ENCODE measurements around the gene SMCO2.

Gene SMCO2

DNA sequence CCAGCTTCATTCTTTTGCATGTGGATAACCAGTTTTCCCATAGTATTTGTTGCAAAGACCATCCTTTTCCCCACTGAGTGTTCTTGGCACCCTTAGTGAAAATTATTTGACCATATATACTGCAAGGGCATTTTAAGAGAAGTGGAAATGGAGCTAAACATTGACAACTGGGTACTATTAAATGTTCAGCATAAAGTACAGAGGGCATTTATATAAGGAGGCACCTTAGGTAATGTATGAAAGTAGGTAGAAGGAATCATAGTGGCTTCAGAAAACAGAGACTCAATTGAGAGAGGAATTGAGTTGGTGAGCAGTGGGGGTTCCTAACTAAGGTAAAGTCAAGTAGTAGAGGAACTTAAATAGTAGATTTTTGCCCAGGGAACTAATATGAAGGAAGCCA lies 34.5 kb upstream of the SMCO2 start:
- Histone ChIP-seq H3K4me3 (ENCODE audit: low read depth, low read length) (no peak overlapping the region), H3K27ac (ENCODE audit: extremely low read depth, low read depth, low read length) (no peak overlapping the region), H3K36me3 (ENCODE audit: control insufficient read depth in 2 of 2, insufficient read depth in 1 of 2, low read length in 2 of 2) (peaks cover 3 to 9% of the 10 kb centered on the region in 2 experiments; a peak in 2 of 3 replicates), H3K4me1 (ENCODE audit: control insufficient read depth, insufficient read depth, low read length) (no peaks in the 10 kb centered on the region), H3K9me3 (ENCODE audit: control insufficient read depth, insufficient read depth, low read depth, low read length) (no peaks in the 10 kb centered on the region)
- ChIA-PET POLR2A (no interaction called here), CTCF (interaction anchor here (1.4 kb wide), 1 partner anchor 13 kb away, joined by 7 read pairs; no protein-coding TSS in a partner anchor)
- TF ChIP-seq ZNF398 (tag by site-specific recombination; IDR thresholded peaks at IDR 0.05) (no peak), ZNF707 (tag by site-specific recombination; IDR thresholded peaks at IDR 0.05) (no peak), ZNF76 (tag by site-specific recombination; IDR thresholded peaks at IDR 0.05; ENCODE audit: borderline replicate concordance, low read depth) (no peak), ZNF223 (tag by site-specific recombination; IDR thresholded peaks at IDR 0.05) (no peak), ZNF211 (tag by site-specific recombination; IDR thresholded peaks at IDR 0.05; ENCODE audit: low read depth) (no peak), ZNF366 (tag by site-specific recombination; conservative IDR thresholded peaks at IDR 0.05) (no peak), ZNF433 (tag by site-specific recombination; IDR thresholded peaks at IDR 0.05; ENCODE audit: low read depth) (no peak), KLF16 (tag by site-specific recombination; IDR thresholded peaks at IDR 0.05) (no peak), ZNF560 (tag by site-specific recombination; IDR thresholded peaks at IDR 0.05; ENCODE audit: borderline replicate concordance) (no peak), ZNF140 (tag by site-specific recombination; IDR thresholded peaks at IDR 0.05) (no peak), ZIC2 (tag by site-specific recombination; IDR thresholded peaks at IDR 0.05) (no peak)

- POLR2A ChIA-PET = no interaction called here
- Histone ChIP-seq H3K36me3 (ENCODE audit: control insufficient read depth in 2 of 2, insufficient read depth in 1 of 2, low read length in 2 of 2) (peaks cover 8 to 15% of the 10 kb centered on the region in 2 experiments), H3K27ac (ENCODE audit: extremely low read depth, low read depth, low read length) (no peak overlapping the region), H3K4me3 (ENCODE audit: low read depth, low read length) (no peak overlapping the region), H3K9me3 (ENCODE audit: control insufficient read depth, insufficient read depth, low read depth, low read length) (no peaks in the 10 kb centered on the region), H3K4me1 (ENCODE audit: control insufficient read depth, insufficient read depth, low read length) (no peaks in the 10 kb centered on the region; the same call in 1 of the 2 replicates)
- CTCF ChIA-PET = interaction anchor here (0.6 to 1.1 kb wide), 4 partner anchors 93 to 703 kb away, joined by 3 to 4 read pairs (median 3); no protein-coding TSS in a partner anchor
- no peak for TF ChIP-seq ZNF302 (tag by site-specific recombination; IDR thresholded peaks at IDR 0.05; ENCODE audit: low read depth)
- TF ChIP-seq ZNF561 (tag by site-specific recombination; IDR thresholded peaks at IDR 0.05; ENCODE audit: borderline replicate concordance) = no peak
- no peak for TF ChIP-seq ZNF555 (tag by site-specific recombination; conservative IDR thresholded peaks at IDR 0.05)
- TF ChIP-seq ZNF747 (tag by site-specific recombination; IDR thresholded peaks at IDR 0.05) = no peak
- TF ChIP-seq KLF17 (tag by site-specific recombination; IDR thresholded peaks at IDR 0.05) = no peak
- TF ChIP-seq, protein P1, sequence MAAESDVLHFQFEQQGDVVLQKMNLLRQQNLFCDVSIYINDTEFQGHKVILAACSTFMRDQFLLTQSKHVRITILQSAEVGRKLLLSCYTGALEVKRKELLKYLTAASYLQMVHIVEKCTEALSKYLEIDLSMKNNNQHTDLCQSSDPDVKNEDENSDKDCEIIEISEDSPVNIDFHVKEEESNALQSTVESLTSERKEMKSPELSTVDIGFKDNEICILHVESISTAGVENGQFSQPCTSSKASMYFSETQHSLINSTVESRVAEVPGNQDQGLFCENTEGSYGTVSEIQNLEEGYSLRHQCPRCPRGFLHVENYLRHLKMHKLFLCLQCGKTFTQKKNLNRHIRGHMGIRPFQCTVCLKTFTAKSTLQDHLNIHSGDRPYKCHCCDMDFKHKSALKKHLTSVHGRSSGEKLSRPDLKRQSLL (tag by site-specific recombination; IDR thresholded peaks at IDR 0.05) = no peak
- TF ChIP-seq, protein P2, sequence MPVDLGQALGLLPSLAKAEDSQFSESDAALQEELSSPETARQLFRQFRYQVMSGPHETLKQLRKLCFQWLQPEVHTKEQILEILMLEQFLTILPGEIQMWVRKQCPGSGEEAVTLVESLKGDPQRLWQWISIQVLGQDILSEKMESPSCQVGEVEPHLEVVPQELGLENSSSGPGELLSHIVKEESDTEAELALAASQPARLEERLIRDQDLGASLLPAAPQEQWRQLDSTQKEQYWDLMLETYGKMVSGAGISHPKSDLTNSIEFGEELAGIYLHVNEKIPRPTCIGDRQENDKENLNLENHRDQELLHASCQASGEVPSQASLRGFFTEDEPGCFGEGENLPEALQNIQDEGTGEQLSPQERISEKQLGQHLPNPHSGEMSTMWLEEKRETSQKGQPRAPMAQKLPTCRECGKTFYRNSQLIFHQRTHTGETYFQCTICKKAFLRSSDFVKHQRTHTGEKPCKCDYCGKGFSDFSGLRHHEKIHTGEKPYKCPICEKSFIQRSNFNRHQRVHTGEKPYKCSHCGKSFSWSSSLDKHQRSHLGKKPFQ (tag by site-specific recombination; IDR thresholded peaks at IDR 0.05) = no peak
- TF ChIP-seq ZSCAN30 (tag by site-specific recombination; IDR thresholded peaks at IDR 0.05) = no peak
- TF ChIP-seq GLI4 (tag by site-specific recombination; IDR thresholded peaks at IDR 0.05) = no peak
- TF ChIP-seq ZBTB7A (tag by site-specific recombination; IDR thresholded peaks at IDR 0.05; ENCODE audit: low read depth) = no peak
- TF ChIP-seq SP2 (tag by site-specific recombination; IDR thresholded peaks at IDR 0.05) = no peak
- TF ChIP-seq KLF9 (tag by site-specific recombination; IDR thresholded peaks at IDR 0.05; ENCODE audit: low read depth) = no peak
- TF ChIP-seq SCRT1 (tag by site-specific recombination; IDR thresholded peaks at IDR 0.05; ENCODE audit: borderline replicate concordance) = no peak
- TF ChIP-seq ZBTB44 (tag by site-specific recombination; IDR thresholded peaks at IDR 0.05) = no peak
- no peak for TF ChIP-seq KLF16 (tag by site-specific recombination; IDR thresholded peaks at IDR 0.05)
- TF ChIP-seq MZF1 (tag by site-specific recombination; IDR thresholded peaks at IDR 0.05; ENCODE audit: borderline replicate concordance) = no peak
- TF ChIP-seq ZNF248 (tag by site-specific recombination; IDR thresholded peaks at IDR 0.05) = no peak
- TF ChIP-seq ZNF350 (tag by site-specific recombination; IDR thresholded peaks at IDR 0.05) = no peak
These were observed 23.8 kb upstream of the SMCO2 start for GRCh38 chr12:27422697-27423096.

Measured in HEK293 (cell line).